Measurements from ENCODE around the gene UIMC1. TPM values are rescaled to one million over a fixed set of nuclear protein-coding genes. Genes with fewer than 3 reads are reported as not detected.

The UIMC1 gene
- total RNA-seq, 1 experiment from 2014 or later, result 53.0 TPM

GRCh38 chr5:176943816-176944215, 62.8 kb downstream of the UIMC1 start:
- H3K18ac ChIP-seq (ENCODE audit: insufficient read length, low read depth, low read length), result no peak overlapping the region
- peak overlapping the region; percentile 31 for H3K4me2 ChIP-seq (ENCODE audit: insufficient read depth, insufficient read length, low read length)
- no peak overlapping the region for H2BK20ac ChIP-seq (ENCODE audit: low read depth, low read length, poor library complexity, severe bottlenecking)
- H3T11ph ChIP-seq (ENCODE audit: low read length), result no peak overlapping the region
- Mint-ChIP-seq H3K36me3 (ENCODE audit: insufficient read depth in 1 of 3, low read depth in 3 of 3) (peaks cover 21 to 55% (median 48%) of the 10 kb centered on the region in 3 experiments), H3K4me1 (peaks cover 53 to 62% of the 10 kb centered on the region in 2 experiments), H3K27ac (peak overlapping the region; percentile 95 to 97 (median 97); a peak in 6 of 7 replicates), H3K27me3 (ENCODE audit: low read depth) (no peaks in the 10 kb centered on the region), H3K4me3 (peak overlapping the region in 1 of 2 experiments; percentile 11; a peak in 3 of 5 replicates), H3K9me3 (peaks cover 0 to 2% of the 10 kb centered on the region in 2 experiments; a peak in 1 of 5 replicates)
- no peaks in the 10 kb centered on the region for H3K9me3 ChIP-seq (ENCODE audit: control insufficient read depth, low read depth, low read length)
- no peak overlapping the region for H4K8ac ChIP-seq (replicated peaks; ENCODE audit: insufficient read length, low read depth, low read length)
- no peaks in the 10 kb centered on the region for H3K79me1 ChIP-seq (ENCODE audit: insufficient read depth, low read depth, low read length, poor library complexity, severe bottlenecking)
- no peak overlapping the region for H2BK15ac ChIP-seq (ENCODE audit: low read depth, low read length)
- H4K5ac ChIP-seq (ENCODE audit: insufficient read length, low read depth, low read length), result no peak overlapping the region
- no peaks in the 10 kb centered on the region for H3K23me2 ChIP-seq (ENCODE audit: insufficient read length, low read depth, low read length, poor library complexity, severe bottlenecking)
- no peak overlapping the region for H2BK5ac ChIP-seq (ENCODE audit: insufficient read length, low read length)
- H2AK5ac ChIP-seq (ENCODE audit: insufficient read length, low read length), result no peak overlapping the region
- H3K9ac ChIP-seq (ENCODE audit: extremely low read depth, insufficient read length, low read length), result no peak overlapping the region
- peaks cover 10% of the 10 kb centered on the region; the same call in 1 of the 2 replicates for H3K4me1 ChIP-seq (ENCODE audit: insufficient read depth, low read length)
- H2BK12ac ChIP-seq (ENCODE audit: insufficient read length, low read depth, low read length), result no peak overlapping the region
- H3K23ac ChIP-seq (ENCODE audit: insufficient read length, low read depth, low read length), result no peak overlapping the region
- H2BK120ac ChIP-seq (ENCODE audit: low read depth, low read length, poor library complexity, severe bottlenecking), result no peak overlapping the region
- peak; percentile 60 for DNase-seq
- H3K56ac ChIP-seq (ENCODE audit: insufficient read length, low read depth, low read length), result no peak overlapping the region
- H3K27ac ChIP-seq (ENCODE audit: insufficient read length, low read depth, low read length), result peak overlapping the region; percentile 79
- no peak overlapping the region for H3K4ac ChIP-seq (ENCODE audit: low read depth, low read length)
- TF ChIP-seq, protein P1, sequence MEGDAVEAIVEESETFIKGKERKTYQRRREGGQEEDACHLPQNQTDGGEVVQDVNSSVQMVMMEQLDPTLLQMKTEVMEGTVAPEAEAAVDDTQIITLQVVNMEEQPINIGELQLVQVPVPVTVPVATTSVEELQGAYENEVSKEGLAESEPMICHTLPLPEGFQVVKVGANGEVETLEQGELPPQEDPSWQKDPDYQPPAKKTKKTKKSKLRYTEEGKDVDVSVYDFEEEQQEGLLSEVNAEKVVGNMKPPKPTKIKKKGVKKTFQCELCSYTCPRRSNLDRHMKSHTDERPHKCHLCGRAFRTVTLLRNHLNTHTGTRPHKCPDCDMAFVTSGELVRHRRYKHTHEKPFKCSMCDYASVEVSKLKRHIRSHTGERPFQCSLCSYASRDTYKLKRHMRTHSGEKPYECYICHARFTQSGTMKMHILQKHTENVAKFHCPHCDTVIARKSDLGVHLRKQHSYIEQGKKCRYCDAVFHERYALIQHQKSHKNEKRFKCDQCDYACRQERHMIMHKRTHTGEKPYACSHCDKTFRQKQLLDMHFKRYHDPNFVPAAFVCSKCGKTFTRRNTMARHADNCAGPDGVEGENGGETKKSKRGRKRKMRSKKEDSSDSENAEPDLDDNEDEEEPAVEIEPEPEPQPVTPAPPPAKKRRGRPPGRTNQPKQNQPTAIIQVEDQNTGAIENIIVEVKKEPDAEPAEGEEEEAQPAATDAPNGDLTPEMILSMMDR (conservative IDR thresholded peaks at IDR 0.05), result no peak
- H3K14ac ChIP-seq (ENCODE audit: insufficient read depth, low read length), result no peak overlapping the region
- no peak overlapping the region for H4K91ac ChIP-seq (ENCODE audit: insufficient read length, low read depth, low read length)
- H3K27me3 ChIP-seq (ENCODE audit: insufficient read depth, low read length), result no peaks in the 10 kb centered on the region
- no CpG with 5 or more reads among the region's 1 CpG for WGBS (ENCODE audit: extremely low coverage, insufficient read length, low lambda C conversion rate)
- no peaks in the 10 kb centered on the region for H4K20me1 ChIP-seq (ENCODE audit: control insufficient read depth, insufficient read depth, insufficient read length)
- H3K79me2 ChIP-seq (ENCODE audit: insufficient read depth, low read length), result no peaks in the 10 kb centered on the region
- H2AFZ ChIP-seq (ENCODE audit: low read length), result no peak overlapping the region

All from H9 (cell line).